ENCODE data around the gene CENPX.
"Not testable (repeated sequence)": the region's sequence is repeated elsewhere in the genome, so short reads cannot be mapped to it uniquely, and the experiment has no call there.

CENPX gene

GRCh38 chr17:81996232-81996756 is 26.4 kb downstream of the CENPX start:
- no peak for DNase-seq

- DNase-seq: no peak
These were observed 27.0 kb downstream of the CENPX start for GRCh38 chr17:81995463-81996231.

GRCh38 chr17:81994593-81995462 is 27.9 kb downstream of the CENPX start:
- no peak for DNase-seq

GRCh38 chr17:81993729-81994592 is 28.7 kb downstream of the CENPX start:
- no peak for DNase-seq

GRCh38 chr17:81992306-81993102 is 30.2 kb downstream of the CENPX start:
- DNase-seq: no peak

GRCh38 chr17:81991684-81992305 is 30.9 kb downstream of the CENPX start:
- peak in 1 of 3 experiments; percentile 40 for DNase-seq

GRCh38 chr17:81990836-81991683 is 31.6 kb downstream of the CENPX start:
- no peak for DNase-seq

GRCh38 chr17:81987161-81987770 is 35.4 kb downstream of the CENPX start:
- no peak for DNase-seq

- DNase-seq: no peak
These were observed 36.1 kb downstream of the CENPX start for GRCh38 chr17:81986606-81987005.

GRCh38 chr17:81984773-81985410 is 37.8 kb downstream of the CENPX start:
- DNase-seq: no peak

GRCh38 chr17:81983639-81984373 is 38.9 kb downstream of the CENPX start:
- DNase-seq: no peak

GRCh38 chr17:81983011-81983638 is 39.6 kb downstream of the CENPX start:
- DNase-seq: no peak

GRCh38 chr17:81981511-81981910 is 41.2 kb downstream of the CENPX start:
- DNase-seq: not testable (repeated sequence)

- DNase-seq: no peak
These were observed 41.9 kb downstream of the CENPX start for GRCh38 chr17:81980707-81981343.

- DNase-seq: no peak
These were observed 42.6 kb downstream of the CENPX start for GRCh38 chr17:81980122-81980521.

GRCh38 chr17:81978524-81979298 is 44.0 kb downstream of the CENPX start:
- DNase-seq: no peak

Data from NCI-H1417 (cell line).